Lung (tissue), 12 donors: ENCODE results near the gene AQP12A. TPM values are rescaled to one million over a fixed set of nuclear protein-coding genes. Genes with fewer than 3 reads are reported as not detected.

ENCODE experiments used
- ATAC-seq: fragments of 200-7000 bp; cut with Tn5 transposase; one replicate; pipeline ENCODE4 v1.9.1; 2020; ENCODE audit warnings: moderate number of reproducible peaks; ENCODE audit not compliant: insufficient read depth, low FRiP score
- DNase-seq, 3 donors: peaks; one replicate each; pipeline ENCODE4 v3.0.0-alpha.2; 2013 to 2017
- H3K27ac ChIP-seq, 2 donors: one replicate each; pipeline ENCODE4 v1.5.1; 2013; ENCODE audit warnings: mild to moderate bottlenecking in 2 of 2, moderate library complexity in 2 of 2, control low read depth in 1 of 2, inconsistent platforms in 1 of 2, low read depth in 1 of 2, low read length in 1 of 2
- H3K27me3 ChIP-seq, 3 donors: one replicate each; pipeline ENCODE4 v1.5.1; 2013; ENCODE audit warnings: low read length in 2 of 3; ENCODE audit not compliant: control insufficient read depth in 3 of 3, insufficient read depth in 3 of 3
- H3K36me3 ChIP-seq, 4 donors: one replicate each; pipeline ENCODE4 v1.5.1; 2013; ENCODE audit warnings: low read length in 4 of 4, mild to moderate bottlenecking in 1 of 4, moderate library complexity in 1 of 4; ENCODE audit not compliant: control insufficient read depth in 4 of 4, insufficient read depth in 4 of 4
- H3K4me1 ChIP-seq, 5 donors: one replicate each; pipeline ENCODE4 v1.5.1; 2013; ENCODE audit warnings: low read length in 5 of 5, mild to moderate bottlenecking in 2 of 5, moderate library complexity in 1 of 5; ENCODE audit not compliant: control insufficient read depth in 5 of 5, insufficient read depth in 5 of 5
- H3K4me3 ChIP-seq: one replicate; pipeline ENCODE4 v1.5.1; 2013; ENCODE audit warnings: mild to moderate bottlenecking, control low read depth, moderate library complexity
- H3K9ac ChIP-seq, 2 donors: one replicate each; pipeline ENCODE4 v1.5.1; 2013; ENCODE audit warnings: low read length in 2 of 2, control low read depth in 1 of 2; ENCODE audit not compliant: insufficient read depth in 1 of 2
- H3K9me3 ChIP-seq, 4 donors: one replicate each; pipeline ENCODE4 v1.5.1; 2013; ENCODE audit warnings: low read length in 3 of 4, mild to moderate bottlenecking in 1 of 4, moderate library complexity in 1 of 4; ENCODE audit not compliant: control insufficient read depth in 4 of 4, insufficient read depth in 3 of 4
- WGBS, 2 donors: extraction: QIAGEN DNeasy Blood & Tissue Kit; methylation state at CpG; one replicate each; pipeline ENCODE4 v1.1.7; 2013; 5-methylcytosine and 5-hydroxymethylcytosine counted together
- polyA plus RNA-seq, 2 donors: library from polyadenylated mRNA; stranded (reverse); fragments of 200-250 nt; gene quantifications; one replicate each; pipeline ENCODE4 v1.2.1, GENCODE V29; 2013
- total RNA-seq, 2 donors: library from RNA; depleted of rRNA in 1 of 2; stranded (reverse); fragments of >200 nt in 1 of 2; gene quantifications; one replicate each; pipeline ENCODE4 v1.2.1, GENCODE V29; 2014 to 2021
- TF ChIP-seq, protein P1 (sequence below): IDR thresholded peaks from 2 replicates; pipeline ENCODE4 v1.5.1; 2012; ENCODE audit warnings: mild to moderate bottlenecking; ENCODE audit errors: control extremely low read depth, extremely low read depth
- donor health status: control.
- donor health status: control.
- donor health status: Bipolar disorder and iron deficiency.
- donor health status: healthy.
- donor health status: DM: yes; HTN: yes; CAD: no.

Gene AQP12A
- total and polyA plus RNA-seq, 4 donors, result not detected

DNA sequence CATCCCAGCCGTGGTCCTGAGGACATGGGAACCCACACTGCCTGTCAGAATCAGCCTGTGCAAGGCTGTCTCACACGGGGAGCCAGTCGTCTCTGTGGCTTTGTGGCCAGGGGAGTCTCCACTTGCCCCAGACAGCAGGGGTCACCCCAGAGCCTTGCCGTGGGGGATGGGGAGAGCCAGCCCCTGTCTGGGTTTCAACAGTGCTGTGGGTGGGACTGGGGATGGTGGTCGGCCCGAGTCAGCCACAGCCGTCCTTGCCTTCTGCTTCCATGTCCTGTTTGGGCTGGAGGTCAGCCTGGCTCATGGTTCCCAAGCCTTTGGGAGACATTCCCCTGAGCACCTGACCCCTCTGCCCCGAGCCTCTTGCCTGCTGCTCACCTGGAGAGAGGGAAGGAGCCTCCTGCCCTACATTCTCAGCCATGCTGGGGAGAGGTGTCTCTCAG is 46.8 kb upstream of the AQP12A start:
- peaks cover 0 to 14% (median 8%) of the 10 kb centered on the region in 3 donors for H3K27me3 ChIP-seq
- 51 to 65% methylated on average over 8 of the region's 8 CpGs for WGBS, 2 donors
- no peak overlapping the region for H3K27ac ChIP-seq
- no peaks in the 10 kb centered on the region for H3K4me1 ChIP-seq
- peaks cover 0 to 7% (median 0%) of the 10 kb centered on the region in 4 donors for H3K9me3 ChIP-seq
- no peak overlapping the region for H3K4me3 ChIP-seq
- no peak for ATAC-seq
- no peak overlapping the region for H3K9ac ChIP-seq
- TF ChIP-seq, protein P1, sequence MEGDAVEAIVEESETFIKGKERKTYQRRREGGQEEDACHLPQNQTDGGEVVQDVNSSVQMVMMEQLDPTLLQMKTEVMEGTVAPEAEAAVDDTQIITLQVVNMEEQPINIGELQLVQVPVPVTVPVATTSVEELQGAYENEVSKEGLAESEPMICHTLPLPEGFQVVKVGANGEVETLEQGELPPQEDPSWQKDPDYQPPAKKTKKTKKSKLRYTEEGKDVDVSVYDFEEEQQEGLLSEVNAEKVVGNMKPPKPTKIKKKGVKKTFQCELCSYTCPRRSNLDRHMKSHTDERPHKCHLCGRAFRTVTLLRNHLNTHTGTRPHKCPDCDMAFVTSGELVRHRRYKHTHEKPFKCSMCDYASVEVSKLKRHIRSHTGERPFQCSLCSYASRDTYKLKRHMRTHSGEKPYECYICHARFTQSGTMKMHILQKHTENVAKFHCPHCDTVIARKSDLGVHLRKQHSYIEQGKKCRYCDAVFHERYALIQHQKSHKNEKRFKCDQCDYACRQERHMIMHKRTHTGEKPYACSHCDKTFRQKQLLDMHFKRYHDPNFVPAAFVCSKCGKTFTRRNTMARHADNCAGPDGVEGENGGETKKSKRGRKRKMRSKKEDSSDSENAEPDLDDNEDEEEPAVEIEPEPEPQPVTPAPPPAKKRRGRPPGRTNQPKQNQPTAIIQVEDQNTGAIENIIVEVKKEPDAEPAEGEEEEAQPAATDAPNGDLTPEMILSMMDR, result no peak
- DNase-seq, result no peak
- no peaks in the 10 kb centered on the region for H3K36me3 ChIP-seq

DNA sequence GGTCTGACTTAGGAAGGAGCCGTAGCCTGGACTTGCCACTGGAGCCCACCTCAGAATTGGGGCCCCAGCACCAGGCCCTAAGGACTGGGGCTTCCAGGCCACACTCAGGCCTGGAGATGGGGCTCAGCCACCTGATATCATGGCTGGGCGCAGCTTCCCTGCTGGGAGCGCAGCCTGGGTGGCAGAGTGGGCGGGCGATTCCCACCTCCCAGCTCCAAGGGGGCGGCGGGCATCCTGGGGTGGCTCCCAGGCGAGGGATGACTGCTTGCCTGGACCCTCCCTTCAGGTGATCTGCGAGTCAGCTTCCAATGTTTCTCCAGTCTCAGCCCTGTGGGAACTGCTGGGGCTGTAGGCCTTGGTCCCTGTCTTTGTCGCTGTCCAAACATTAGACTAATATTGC is 46.3 kb upstream of the AQP12A start:
- no peak for ATAC-seq
- Histone ChIP-seq H3K9me3 (peaks cover 0 to 7% (median 0%) of the 10 kb centered on the region in 4 donors), H3K4me3 (no peak overlapping the region), H3K9ac (no peak overlapping the region), H3K27ac (no peak overlapping the region), H3K36me3 (no peaks in the 10 kb centered on the region), H3K4me1 (no peaks in the 10 kb centered on the region), H3K27me3 (peaks cover 1 to 13% (median 8%) of the 10 kb centered on the region in 3 donors)
- TF ChIP-seq, protein P1, result no peak
- 91 to 93% methylated on average over 10 of the region's 10 CpGs for WGBS, 2 donors
- DNase-seq, result no peak

DNA sequence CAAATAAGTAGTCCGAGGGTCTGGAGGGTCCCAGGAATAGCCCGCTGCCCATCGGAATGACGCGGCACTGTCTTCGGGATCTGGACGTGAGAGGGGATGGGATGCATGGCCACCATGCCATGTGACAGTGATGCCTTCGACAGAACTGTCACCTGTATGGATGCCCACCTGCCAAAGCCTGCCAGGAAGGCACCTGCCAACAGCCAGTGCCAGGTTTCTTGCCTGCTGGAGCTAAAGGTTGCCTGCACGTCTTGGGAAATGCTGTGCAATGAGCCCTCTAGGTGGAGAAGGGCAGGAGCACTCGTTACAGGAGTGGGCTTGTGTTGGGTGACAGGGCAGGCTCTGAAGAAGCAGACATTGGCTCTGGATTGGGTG is 45.9 kb upstream of the AQP12A start:
- ATAC-seq (no peak), DNase-seq (no peak)
- TF ChIP-seq, protein P1, result no peak
- Histone ChIP-seq H3K9me3 (peaks cover 0 to 7% (median 0%) of the 10 kb centered on the region in 4 donors), H3K27ac (no peak overlapping the region), H3K27me3 (peaks cover 3 to 11% (median 8%) of the 10 kb centered on the region in 3 donors), H3K4me1 (no peaks in the 10 kb centered on the region), H3K9ac (no peak overlapping the region), H3K4me3 (no peak overlapping the region), H3K36me3 (no peaks in the 10 kb centered on the region)
- 91 to 94% methylated on average over 10 of the region's 10 CpGs for WGBS, 2 donors

DNA sequence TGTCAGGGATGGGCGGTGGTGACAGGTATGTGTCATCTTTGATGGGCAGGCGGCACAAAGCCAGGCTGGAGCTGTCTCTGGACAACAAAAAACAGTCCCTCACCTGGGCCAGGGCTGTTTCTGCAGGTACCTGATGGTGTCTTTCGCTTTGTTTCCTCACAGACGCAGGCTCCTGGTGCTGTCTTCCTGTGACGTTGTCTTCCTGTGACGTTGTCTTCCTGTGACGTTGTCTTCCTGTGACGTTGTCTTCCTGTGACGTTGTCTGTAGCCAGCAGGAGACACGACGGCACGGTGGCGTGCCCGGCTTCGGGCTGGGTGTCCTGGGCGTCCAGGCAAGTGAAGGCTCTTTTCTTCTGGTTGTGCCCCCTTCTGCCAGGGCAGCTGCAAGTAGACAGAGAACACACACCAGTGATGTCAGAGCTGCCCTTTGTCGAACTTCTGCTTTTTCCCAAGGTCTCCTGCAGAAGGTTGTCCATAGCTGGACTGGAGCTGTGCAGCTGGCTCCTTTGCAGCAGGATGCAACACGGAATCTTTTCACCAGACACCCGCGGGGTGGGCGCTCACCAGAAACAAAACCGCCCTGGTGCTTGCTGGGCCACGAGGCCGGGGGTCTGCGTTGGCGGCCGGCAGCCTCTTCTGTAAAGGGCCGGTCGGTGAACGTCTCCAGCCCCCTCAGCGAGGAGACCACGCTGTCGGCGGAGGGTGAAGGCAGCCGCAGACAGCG is 45.3 kb upstream of the AQP12A start:
- 78 to 81% methylated on average over 36 of the region's 36 CpGs for WGBS, 2 donors
- no peak for ATAC-seq

More for the DNA sequence above, 45.3 kb upstream of the AQP12A start:
- no peak for DNase-seq
- TF ChIP-seq, protein P1, result no peak
- Histone ChIP-seq H3K27ac (no peak overlapping the region), H3K4me3 (no peak overlapping the region), H3K27me3 (peaks cover 3 to 10% (median 8%) of the 10 kb centered on the region in 3 donors), H3K36me3 (no peaks in the 10 kb centered on the region), H3K4me1 (no peaks in the 10 kb centered on the region), H3K9me3 (peaks cover 0 to 9% (median 0%) of the 10 kb centered on the region in 4 donors), H3K9ac (no peak overlapping the region)
